NT2/D1 (cell line): ENCODE measurements around the gene SLC5A1.

Source experiments
- SUZ12 ChIP-seq: IDR thresholded peaks from 2 replicates; pipeline ENCODE4 v1.6.1; 2011; ENCODE audit not compliant: insufficient read length, insufficient read depth; ENCODE audit errors: extremely low read depth
- YY1 ChIP-seq: IDR thresholded peaks from 2 replicates; pipeline ENCODE4 v1.6.1; 2011; ENCODE audit not compliant: insufficient read length, insufficient read depth

GRCh38 chr22:32059426-32059825, 16.4 kb downstream of the SLC5A1 start:
- no peak for TF ChIP-seq SUZ12
- TF ChIP-seq YY1: no peak
